ENCODE measurements around the gene CCDC85B.

DNA sequence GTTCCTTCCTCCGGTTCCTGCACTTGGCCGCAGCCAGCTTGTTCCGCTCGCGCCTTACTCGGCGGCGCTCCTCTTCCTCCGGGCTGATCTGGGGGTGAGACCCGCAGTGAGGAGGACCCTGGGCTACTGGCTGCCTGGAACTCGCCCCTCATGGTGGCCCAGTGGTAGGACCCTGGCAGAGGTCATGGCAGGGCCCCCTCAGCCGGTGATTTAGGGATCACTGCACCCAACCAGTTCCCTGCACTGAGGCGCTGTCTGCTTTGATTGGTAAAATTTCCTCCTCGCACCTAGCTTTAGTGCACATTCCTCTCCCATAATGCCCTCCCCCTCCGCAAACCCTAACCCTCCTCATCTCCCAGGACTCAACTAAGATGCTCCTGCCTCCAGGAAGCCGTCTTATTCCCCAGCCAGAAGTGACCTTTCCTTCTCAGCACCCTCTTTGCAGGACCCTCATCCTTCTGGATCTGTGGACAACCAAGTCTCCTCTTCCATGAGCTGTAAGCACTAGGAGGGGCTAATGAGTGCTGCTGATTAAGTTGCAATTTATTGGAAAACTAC, 3.6 kb downstream of the CCDC85B start:
- no peak for TF ChIP-seq CTCF (IDR thresholded peaks at IDR 0.05; ENCODE audit: borderline replicate concordance, extremely low read depth, low read length, poor library complexity, severe bottlenecking)
- no peak for TF ChIP-seq EZH2 (IDR thresholded peaks at IDR 0.05; ENCODE audit: borderline replicate concordance, low read depth, low read length, severe bottlenecking)
